ENCODE results near the gene SMURF2. TPM values are rescaled to one million over a fixed set of nuclear protein-coding genes. Genes with fewer than 3 reads are reported as not detected.

Gene SMURF2
- total RNA-seq, 4 donors from 2014 or later, result 30.5 to 52.7 (median 44.1) TPM

GRCh38 chr17:64564098-64564497 lies 98.0 kb downstream of the SMURF2 start:
- H3K4me3 ChIP-seq, result no peak overlapping the region
- no peaks in the 10 kb centered on the region for H3K9me3 ChIP-seq

GRCh38 chr17:64555281-64555680 lies 106.8 kb downstream of the SMURF2 start:
- intact Hi-C loops (cut with DNase I), result no loop called here
- no peak for DNase-seq (ENCODE audit: extremely low spot score)
- H3K4me3 ChIP-seq, result no peak overlapping the region
- TF ChIP-seq POLR2A (IDR thresholded peaks at IDR 0.05; ENCODE audit: low read depth) (no peak), POLR2AphosphoS5 (IDR thresholded peaks at IDR 0.05) (no peak), EP300 (IDR thresholded peaks at IDR 0.05) (no peak), CTCF (IDR thresholded peaks at IDR 0.05) (no peak)
- H3K27ac ChIP-seq (replicated peaks in 1 of 4), result no peak overlapping the region
- WGBS, result 73% methylated on average over 4 of the region's 4 CpGs
- no peaks in the 10 kb centered on the region for H3K9me3 ChIP-seq
- peaks cover 0 to 18% (median 0%) of the 10 kb centered on the region in 4 donors for H3K4me1 ChIP-seq
- H3K36me3 ChIP-seq, result peaks cover 2 to 97% (median 65%) of the 10 kb centered on the region in 4 donors
- no peaks in the 10 kb centered on the region for H3K27me3 ChIP-seq

More at GRCh38 chr17:64564098-64564497, 98.0 kb downstream of the SMURF2 start:
- intact Hi-C loops (cut with DNase I), result no loop called here
- WGBS, result 100% methylated on average over 1 of the region's 1 CpG
- Histone ChIP-seq H3K36me3 (peaks cover 33 to 58% (median 52%) of the 10 kb centered on the region in 4 donors), H3K4me1 (peaks cover 9 to 26% (median 16%) of the 10 kb centered on the region in 4 donors), H3K27ac (replicated peaks in 1 of 4) (no peak overlapping the region), H3K27me3 (no peaks in the 10 kb centered on the region)
- no peak for DNase-seq (ENCODE audit: extremely low spot score)
- TF ChIP-seq CTCF (IDR thresholded peaks at IDR 0.05), result no peak
- TF ChIP-seq EP300 (IDR thresholded peaks at IDR 0.05), result no peak
- no peak for TF ChIP-seq POLR2A (IDR thresholded peaks at IDR 0.05; ENCODE audit: low read depth)
- TF ChIP-seq POLR2AphosphoS5 (IDR thresholded peaks at IDR 0.05), result no peak

GRCh38 chr17:64554028-64554637 lies 108.0 kb downstream of the SMURF2 start:
- DNase-seq (ENCODE audit: extremely low spot score), result no peak
- Histone ChIP-seq H3K27ac (replicated peaks in 1 of 4) (no peak overlapping the region), H3K9me3 (no peaks in the 10 kb centered on the region), H3K27me3 (no peaks in the 10 kb centered on the region), H3K36me3 (peaks cover 4 to 97% (median 61%) of the 10 kb centered on the region in 4 donors), H3K4me3 (no peak overlapping the region), H3K4me1 (peaks cover 0 to 18% (median 0%) of the 10 kb centered on the region in 4 donors)
- TF ChIP-seq POLR2A (IDR thresholded peaks at IDR 0.05; ENCODE audit: low read depth) (no peak), CTCF (IDR thresholded peaks at IDR 0.05) (no peak), POLR2AphosphoS5 (IDR thresholded peaks at IDR 0.05) (no peak), EP300 (IDR thresholded peaks at IDR 0.05) (no peak)
- intact Hi-C loops (cut with DNase I), result no loop called here

- intact Hi-C loops (cut with DNase I), result no loop called here
- Histone ChIP-seq H3K27ac (replicated peaks in 1 of 4) (no peak overlapping the region), H3K4me3 (no peak overlapping the region), H3K36me3 (peaks cover 24 to 96% (median 73%) of the 10 kb centered on the region in 4 donors), H3K9me3 (no peaks in the 10 kb centered on the region), H3K27me3 (no peaks in the 10 kb centered on the region), H3K4me1 (peaks cover 0 to 18% (median 0%) of the 10 kb centered on the region in 4 donors)
- DNase-seq (ENCODE audit: extremely low spot score), result no peak
- TF ChIP-seq POLR2AphosphoS5 (IDR thresholded peaks at IDR 0.05) (no peak), CTCF (IDR thresholded peaks at IDR 0.05) (no peak), POLR2A (IDR thresholded peaks at IDR 0.05; ENCODE audit: low read depth) (no peak), EP300 (IDR thresholded peaks at IDR 0.05) (no peak)
- WGBS, result 80% methylated on average over 5 of the region's 5 CpGs
Measured at GRCh38 chr17:64551461-64551860, 110.6 kb downstream of the SMURF2 start.

- no peak overlapping the region for H3K27ac ChIP-seq (replicated peaks in 1 of 4)
- H3K36me3 ChIP-seq, result peaks cover 29 to 97% (median 79%) of the 10 kb centered on the region in 4 donors
- no peaks in the 10 kb centered on the region for H3K27me3 ChIP-seq
- no peaks in the 10 kb centered on the region for H3K9me3 ChIP-seq
- DNase-seq (ENCODE audit: extremely low spot score), result no peak
- no peaks in the 10 kb centered on the region for H3K4me1 ChIP-seq
- TF ChIP-seq POLR2AphosphoS5 (IDR thresholded peaks at IDR 0.05) (no peak), EP300 (IDR thresholded peaks at IDR 0.05) (no peak), CTCF (IDR thresholded peaks at IDR 0.05) (no peak), POLR2A (IDR thresholded peaks at IDR 0.05; ENCODE audit: low read depth) (no peak)
- H3K4me3 ChIP-seq, result no peak overlapping the region
- intact Hi-C loops (cut with DNase I), result no loop called here
- WGBS, result 83% methylated on average over 10 of the region's 10 CpGs
Measured at GRCh38 chr17:64547319-64547718, 114.8 kb downstream of the SMURF2 start.

Data from esophagus muscularis mucosa (tissue), 4 donors.